Mammary epithelial cell (primary cell): Measurements from ENCODE around the gene INSC.

ENCODE experiments used
- EZH2 ChIP-seq: IDR thresholded peaks from 2 replicates; pipeline ENCODE4 v1.6.1; 2012; ENCODE audit warnings: low read length, inconsistent platforms, borderline replicate concordance
- TF ChIP-seq, protein P1 (sequence below), 2 donors: IDR thresholded peaks in 1 of 2; conservative IDR thresholded peaks in 1 of 2; 2 replicates each; pipeline ENCODE4 v1.5.1; 2011 to 2012; ENCODE audit warnings: inconsistent platforms in 2 of 2, low read length in 2 of 2, mild to moderate bottlenecking in 2 of 2, control low read depth in 1 of 2, low read depth in 1 of 2; ENCODE audit not compliant: insufficient read depth in 1 of 2; ENCODE audit errors: extremely low read depth in 1 of 2

DNA sequence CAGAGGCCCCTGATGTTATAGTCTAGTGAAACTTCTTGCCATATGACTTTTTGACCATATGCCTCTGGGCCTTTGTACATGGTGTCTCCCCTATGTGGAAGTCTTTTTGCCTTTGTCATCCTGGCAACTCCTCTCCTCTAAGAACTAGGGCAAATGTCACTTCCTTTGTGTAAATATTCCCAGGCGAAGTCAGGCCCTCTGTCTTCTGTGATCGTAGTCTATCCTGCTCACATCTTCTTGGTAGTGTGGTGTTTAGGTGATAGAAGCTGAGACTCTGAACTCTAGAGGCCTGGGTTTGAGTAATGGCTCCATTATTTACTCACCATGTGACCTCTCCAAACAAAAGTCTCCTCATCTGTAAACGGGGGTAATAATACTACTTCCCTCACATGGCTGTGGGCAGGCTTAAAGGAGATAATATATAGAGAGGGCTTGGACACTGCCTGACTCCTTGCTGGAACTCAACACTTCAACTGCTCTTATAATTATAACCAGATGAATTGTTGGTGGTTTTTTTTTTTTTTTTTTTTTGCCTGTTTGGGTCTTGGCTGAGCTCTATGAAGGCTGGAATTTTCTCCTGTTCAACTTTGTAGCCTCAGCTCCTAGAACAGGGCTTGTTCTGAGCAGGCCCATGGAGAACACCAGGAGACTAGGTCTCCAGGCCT is 43.8 kb downstream of the INSC start:
- TF ChIP-seq, protein P1, sequence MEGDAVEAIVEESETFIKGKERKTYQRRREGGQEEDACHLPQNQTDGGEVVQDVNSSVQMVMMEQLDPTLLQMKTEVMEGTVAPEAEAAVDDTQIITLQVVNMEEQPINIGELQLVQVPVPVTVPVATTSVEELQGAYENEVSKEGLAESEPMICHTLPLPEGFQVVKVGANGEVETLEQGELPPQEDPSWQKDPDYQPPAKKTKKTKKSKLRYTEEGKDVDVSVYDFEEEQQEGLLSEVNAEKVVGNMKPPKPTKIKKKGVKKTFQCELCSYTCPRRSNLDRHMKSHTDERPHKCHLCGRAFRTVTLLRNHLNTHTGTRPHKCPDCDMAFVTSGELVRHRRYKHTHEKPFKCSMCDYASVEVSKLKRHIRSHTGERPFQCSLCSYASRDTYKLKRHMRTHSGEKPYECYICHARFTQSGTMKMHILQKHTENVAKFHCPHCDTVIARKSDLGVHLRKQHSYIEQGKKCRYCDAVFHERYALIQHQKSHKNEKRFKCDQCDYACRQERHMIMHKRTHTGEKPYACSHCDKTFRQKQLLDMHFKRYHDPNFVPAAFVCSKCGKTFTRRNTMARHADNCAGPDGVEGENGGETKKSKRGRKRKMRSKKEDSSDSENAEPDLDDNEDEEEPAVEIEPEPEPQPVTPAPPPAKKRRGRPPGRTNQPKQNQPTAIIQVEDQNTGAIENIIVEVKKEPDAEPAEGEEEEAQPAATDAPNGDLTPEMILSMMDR (conservative IDR thresholded peaks at IDR 0.05 in 1 of 2, IDR thresholded peaks at IDR 0.05 in 1 of 2; ENCODE audit: extremely low read depth in 1 of 2, insufficient read depth in 1 of 2, low read depth in 1 of 2, low read length in 2 of 2) = no peak
- TF ChIP-seq EZH2 = no peak
